Stomach (tissue), 4 donors: ENCODE measurements around the gene PRKG1.

Experiments
- EP300 ChIP-seq: sonication (generic); formaldehyde crosslinking; IDR thresholded peaks from one replicate; pipeline ENCODE4 v1.6.1; 2017; ENCODE audit warnings: antibody characterized with exemption
- POLR2A ChIP-seq, 4 donors: fragments of 450-650 bp; IDR thresholded peaks; one replicate each; pipeline ENCODE4 v1.6.1; 2016; ENCODE audit warnings: antibody characterized with exemption in 4 of 4, control low read depth in 2 of 4, mild to moderate bottlenecking in 1 of 4, moderate library complexity in 1 of 4
- POLR2AphosphoS5 ChIP-seq, 3 donors: sonication (generic); formaldehyde crosslinking; IDR thresholded peaks; one replicate each; pipeline ENCODE4 v1.6.1; 2016; ENCODE audit warnings: antibody characterized with exemption in 3 of 3
- TF ChIP-seq, protein P1 (sequence below), 7 experiments: fragments of 450-650 bp in 4 of 7; fragments of 200-600 bp in 3 of 7; sonication (generic) in 3 of 7; IDR thresholded peaks; one replicate each; pipeline ENCODE4 v1.5.1; 2016 to 2019; ENCODE audit warnings: antibody characterized with exemption in 7 of 7, control low read depth in 2 of 7, mild to moderate bottlenecking in 1 of 7

DNA sequence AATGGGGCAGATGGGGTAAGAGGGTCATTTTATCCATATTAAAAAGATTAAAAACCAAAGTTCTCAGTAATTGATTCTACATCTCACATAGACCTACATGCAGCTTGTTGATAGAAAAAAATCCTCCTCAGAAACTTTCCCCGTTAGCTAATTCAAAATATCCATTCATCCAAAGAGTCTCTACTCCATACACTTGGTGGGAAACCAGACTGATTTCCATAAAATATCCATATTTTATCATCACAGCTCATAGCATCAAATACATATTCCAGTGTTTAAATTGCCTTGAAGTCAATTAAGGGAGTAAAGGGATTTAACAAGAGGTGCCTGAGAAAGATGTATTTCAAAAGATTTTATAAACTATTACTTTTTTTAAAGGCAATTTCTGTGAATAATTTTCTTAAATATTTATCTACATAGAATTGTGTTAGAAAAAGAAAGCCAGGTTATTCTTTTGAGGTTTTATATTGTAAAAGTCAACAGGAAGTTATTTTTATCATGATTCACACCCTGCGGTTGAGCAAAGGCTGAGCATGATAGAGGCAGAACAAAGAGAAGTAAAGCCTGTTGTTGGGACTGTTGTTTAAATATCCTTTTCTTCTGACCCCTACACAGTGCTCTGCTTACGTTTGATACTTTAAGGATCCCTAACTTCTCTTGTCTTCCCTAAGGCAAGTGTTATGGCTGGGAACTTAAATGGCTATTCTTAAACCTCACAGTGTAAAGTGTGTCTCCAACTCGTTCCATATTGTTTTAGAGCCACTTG, 266.7 kb downstream of the PRKG1 start:
- TF ChIP-seq, protein P1, sequence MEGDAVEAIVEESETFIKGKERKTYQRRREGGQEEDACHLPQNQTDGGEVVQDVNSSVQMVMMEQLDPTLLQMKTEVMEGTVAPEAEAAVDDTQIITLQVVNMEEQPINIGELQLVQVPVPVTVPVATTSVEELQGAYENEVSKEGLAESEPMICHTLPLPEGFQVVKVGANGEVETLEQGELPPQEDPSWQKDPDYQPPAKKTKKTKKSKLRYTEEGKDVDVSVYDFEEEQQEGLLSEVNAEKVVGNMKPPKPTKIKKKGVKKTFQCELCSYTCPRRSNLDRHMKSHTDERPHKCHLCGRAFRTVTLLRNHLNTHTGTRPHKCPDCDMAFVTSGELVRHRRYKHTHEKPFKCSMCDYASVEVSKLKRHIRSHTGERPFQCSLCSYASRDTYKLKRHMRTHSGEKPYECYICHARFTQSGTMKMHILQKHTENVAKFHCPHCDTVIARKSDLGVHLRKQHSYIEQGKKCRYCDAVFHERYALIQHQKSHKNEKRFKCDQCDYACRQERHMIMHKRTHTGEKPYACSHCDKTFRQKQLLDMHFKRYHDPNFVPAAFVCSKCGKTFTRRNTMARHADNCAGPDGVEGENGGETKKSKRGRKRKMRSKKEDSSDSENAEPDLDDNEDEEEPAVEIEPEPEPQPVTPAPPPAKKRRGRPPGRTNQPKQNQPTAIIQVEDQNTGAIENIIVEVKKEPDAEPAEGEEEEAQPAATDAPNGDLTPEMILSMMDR (IDR thresholded peaks at IDR 0.05), result no peak
- TF ChIP-seq POLR2A (IDR thresholded peaks at IDR 0.05) (no peak), EP300 (no peak), POLR2AphosphoS5 (IDR thresholded peaks at IDR 0.05) (no peak)
